ENCODE measurements around the gene DLG2.

DNA sequence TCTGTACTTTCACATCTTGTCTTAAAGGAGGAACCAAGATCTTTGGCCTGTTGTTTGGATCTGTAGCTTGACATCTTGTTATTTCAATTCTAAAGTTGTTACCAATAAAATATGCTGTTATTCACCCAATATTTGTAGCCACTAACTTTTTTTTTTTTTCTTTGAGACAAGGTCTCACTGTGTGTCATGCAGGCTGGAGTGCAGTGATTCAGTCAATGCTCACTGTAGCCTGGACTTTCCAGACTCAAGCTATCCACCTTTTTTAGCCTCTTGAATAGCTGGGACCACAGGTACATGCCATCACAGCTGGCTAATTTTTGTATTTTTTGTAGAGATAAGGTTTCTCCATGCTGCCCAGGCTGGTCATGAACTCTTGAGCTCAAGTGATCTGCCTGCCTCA is 769.4 kb downstream of the DLG2 start:
- no peak for TF ChIP-seq CTCF (IDR thresholded peaks at IDR 0.05; ENCODE audit: low read length)
- TF ChIP-seq EZH2 (optimal IDR thresholded peaks at IDR 0.05; ENCODE audit: low read depth, low read length) = no peak
- no peak for TF ChIP-seq EZH2phosphoT487 (IDR thresholded peaks at IDR 0.05; ENCODE audit: low read length)

Data from MM.1S (cell line).